Fibroblast of villous mesenchyme (primary cell): ENCODE measurements around the gene SPEM2. TPM values are rescaled to one million over a fixed set of nuclear protein-coding genes. Genes with fewer than 3 reads are reported as not detected.
A peak's percentile ranks its signal among the peaks of the same experiment; 100 is the strongest.

Source experiments
- DNase-seq: peaks from one replicate; pipeline ENCODE4 v3.0.0-alpha.2; 2010; ENCODE audit warnings: low read depth
- H3K4me3 ChIP-seq: 2 replicates; pipeline ENCODE4 v1.5.1; 2011; ENCODE audit warnings: low read depth, mild to moderate bottlenecking, low read length
- total RNA-seq: library from RNA; depleted of rRNA; stranded (reverse); fragments of >200 nt; gene quantifications from 2 replicates; pipeline ENCODE4 v1.2.3, GENCODE V29; 2012
- TF ChIP-seq, protein P1 (sequence below): IDR thresholded peaks from 2 replicates; pipeline ENCODE4 v1.5.1; 2012; ENCODE audit warnings: low read depth, mild to moderate bottlenecking, low read length; ENCODE audit not compliant: insufficient read depth

The SPEM2 gene
- total RNA-seq, 1 donor: not detected

DNA sequence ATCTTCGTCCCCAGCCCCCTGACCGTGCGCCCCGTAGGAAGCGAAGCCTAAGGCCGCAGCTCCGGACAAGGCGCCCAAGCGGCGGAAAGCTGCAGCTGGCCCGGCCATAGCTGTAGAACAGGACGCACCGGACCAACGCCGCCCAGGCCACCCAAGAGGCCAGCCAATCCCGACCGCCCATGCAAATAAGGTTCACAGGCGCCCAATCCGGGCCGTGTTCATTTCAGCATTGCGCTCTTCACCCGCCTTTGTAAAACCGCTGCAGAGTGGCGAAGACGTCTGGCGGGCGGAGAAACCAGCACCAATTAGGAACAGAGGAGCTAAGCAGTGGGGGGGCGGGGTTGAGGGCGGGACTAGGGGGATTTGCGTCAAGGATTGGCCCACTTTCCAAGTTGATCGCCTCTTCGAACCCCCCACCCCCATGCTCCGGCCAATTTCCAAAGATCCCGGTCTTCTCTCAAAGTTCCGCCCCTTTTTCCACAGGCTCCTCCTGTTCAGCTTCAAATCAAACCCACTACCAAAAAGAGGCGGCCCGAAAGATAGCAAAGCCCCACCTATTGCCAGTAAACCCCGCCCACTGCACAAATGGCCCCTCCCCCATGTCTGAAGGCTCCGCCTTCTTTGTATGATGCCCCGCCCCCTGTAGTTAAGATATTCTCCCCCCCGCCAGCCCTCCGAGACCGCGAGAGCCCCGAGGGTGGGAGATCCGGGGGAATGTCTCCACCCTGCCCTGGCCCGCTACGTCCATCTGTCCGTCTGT, 21.3 kb upstream of the SPEM2 start, which contains the start of gene TMEM256:
Gene TMEM256 (minus strand): TSS at position 121 of the 760 bp plus-strand sequence. CDS start 13 bp downstream, at position 108.
- H3K4me3 ChIP-seq: peak within 1 kb of the TSS; percentile 83
- peak; percentile 100 for DNase-seq
- TF ChIP-seq, protein P1, sequence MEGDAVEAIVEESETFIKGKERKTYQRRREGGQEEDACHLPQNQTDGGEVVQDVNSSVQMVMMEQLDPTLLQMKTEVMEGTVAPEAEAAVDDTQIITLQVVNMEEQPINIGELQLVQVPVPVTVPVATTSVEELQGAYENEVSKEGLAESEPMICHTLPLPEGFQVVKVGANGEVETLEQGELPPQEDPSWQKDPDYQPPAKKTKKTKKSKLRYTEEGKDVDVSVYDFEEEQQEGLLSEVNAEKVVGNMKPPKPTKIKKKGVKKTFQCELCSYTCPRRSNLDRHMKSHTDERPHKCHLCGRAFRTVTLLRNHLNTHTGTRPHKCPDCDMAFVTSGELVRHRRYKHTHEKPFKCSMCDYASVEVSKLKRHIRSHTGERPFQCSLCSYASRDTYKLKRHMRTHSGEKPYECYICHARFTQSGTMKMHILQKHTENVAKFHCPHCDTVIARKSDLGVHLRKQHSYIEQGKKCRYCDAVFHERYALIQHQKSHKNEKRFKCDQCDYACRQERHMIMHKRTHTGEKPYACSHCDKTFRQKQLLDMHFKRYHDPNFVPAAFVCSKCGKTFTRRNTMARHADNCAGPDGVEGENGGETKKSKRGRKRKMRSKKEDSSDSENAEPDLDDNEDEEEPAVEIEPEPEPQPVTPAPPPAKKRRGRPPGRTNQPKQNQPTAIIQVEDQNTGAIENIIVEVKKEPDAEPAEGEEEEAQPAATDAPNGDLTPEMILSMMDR: no peak

GRCh38 chr17:7404737-7405349, 20.6 kb upstream of the SPEM2 start:
- TF ChIP-seq, protein P1: no peak
- DNase-seq: peak; percentile 16
- H3K4me3 ChIP-seq: peak overlapping the region; percentile 83

- TF ChIP-seq, protein P1: no peak
- DNase-seq: peak; percentile 13
- H3K4me3 ChIP-seq: peak overlapping the region; percentile 83
Measured at GRCh38 chr17:7405350-7406234, 19.8 kb upstream of the SPEM2 start.

- peak overlapping the region; percentile 83 for H3K4me3 ChIP-seq
- DNase-seq: no peak
- TF ChIP-seq, protein P1: no peak
Measured at GRCh38 chr17:7406235-7406825, 19.1 kb upstream of the SPEM2 start.

DNA sequence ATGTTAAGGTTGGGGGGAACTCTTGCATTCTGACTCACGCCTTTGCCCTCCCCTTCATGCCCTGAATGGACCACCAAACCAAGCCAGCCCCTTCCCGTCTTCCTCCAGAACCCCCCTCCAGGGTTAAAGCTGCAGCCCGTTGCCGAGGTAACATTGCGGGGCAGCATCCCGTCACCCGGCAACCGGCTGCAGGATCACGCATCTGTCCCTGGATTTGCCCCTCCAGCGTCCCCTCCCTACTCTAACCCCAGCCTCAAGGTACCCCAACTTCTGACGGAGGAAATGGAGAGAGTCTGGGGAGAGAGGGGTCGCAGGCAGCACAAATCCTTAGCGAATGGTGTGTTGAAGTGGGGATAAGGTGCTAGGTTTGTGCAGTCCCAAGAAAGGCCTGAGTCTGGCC, 18.3 kb upstream of the SPEM2 start:
- TF ChIP-seq, protein P1: no peak
- H3K4me3 ChIP-seq: no peak overlapping the region
- DNase-seq: no peak
